H7 (cell line): ENCODE results near the gene TTYH1. TPM values are rescaled to one million over a fixed set of nuclear protein-coding genes. Genes with fewer than 3 reads are reported as not detected.

Experiments
- DNase-seq: peaks from one replicate; pipeline ENCODE4 v3.0.0; 2012
- H3K27me3 ChIP-seq: 2 replicates; pipeline ENCODE4 v1.6.0; 2011; ENCODE audit warnings: mild to moderate bottlenecking, low read length; ENCODE audit not compliant: control insufficient read depth, insufficient read depth
- H3K36me3 ChIP-seq: replicated peaks from 2 replicates; pipeline ENCODE4 v1.5.1; 2011; ENCODE audit warnings: low read length; ENCODE audit not compliant: control insufficient read depth, insufficient read depth
- H3K4me3 ChIP-seq: 2 replicates; pipeline ENCODE4 v1.5.1; 2011; ENCODE audit warnings: low read depth, mild to moderate bottlenecking, control low read depth, low read length, moderate library complexity; ENCODE audit not compliant: insufficient read depth
- total RNA-seq: library from RNA; depleted of rRNA; stranded (reverse); fragments of >200 nt; shearing (Covaris generic); gene quantifications from 2 replicates; pipeline ENCODE4 v1.2.3, GENCODE V29; 2014

The TTYH1 gene
- total RNA-seq, 1 experiment from 2014 or later = 13.4 TPM

GRCh38 chr19:54452626-54453025, 37.4 kb downstream of the TTYH1 start:
- peak; percentile 26 for DNase-seq
- no peaks in the 10 kb centered on the region for H3K27me3 ChIP-seq
- H3K36me3 ChIP-seq = peaks cover 45% of the 10 kb centered on the region
- H3K4me3 ChIP-seq = no peak overlapping the region

GRCh38 chr19:54453921-54454780, 38.9 kb downstream of the TTYH1 start:
- H3K36me3 ChIP-seq = peaks cover 58% of the 10 kb centered on the region
- peak; percentile 43 for DNase-seq

GRCh38 chr19:54454781-54455675, 39.8 kb downstream of the TTYH1 start:
- peak; percentile 34 for DNase-seq
- Histone ChIP-seq H3K27me3 (no peaks in the 10 kb centered on the region), H3K36me3 (peaks cover 58% of the 10 kb centered on the region), H3K4me3 (no peak overlapping the region)

More at GRCh38 chr19:54453921-54454780, 38.9 kb downstream of the TTYH1 start:
- no peaks in the 10 kb centered on the region for H3K27me3 ChIP-seq
- no peak overlapping the region for H3K4me3 ChIP-seq

- H3K27me3 ChIP-seq = no peaks in the 10 kb centered on the region
- peaks cover 58% of the 10 kb centered on the region for H3K36me3 ChIP-seq
- DNase-seq = no peak
- H3K4me3 ChIP-seq = no peak overlapping the region
These were observed 40.6 kb downstream of the TTYH1 start for GRCh38 chr19:54455786-54456422.

GRCh38 chr19:54456423-54457373, 41.4 kb downstream of the TTYH1 start:
- Histone ChIP-seq H3K4me3 (no peak overlapping the region), H3K27me3 (no peaks in the 10 kb centered on the region), H3K36me3 (peaks cover 54% of the 10 kb centered on the region)
- peak; percentile 54 for DNase-seq

- Histone ChIP-seq H3K4me3 (no peak overlapping the region), H3K27me3 (no peaks in the 10 kb centered on the region), H3K36me3 (peaks cover 43% of the 10 kb centered on the region)
- DNase-seq = peak; percentile 25
These were observed 42.7 kb downstream of the TTYH1 start for GRCh38 chr19:54457773-54458647.

GRCh38 chr19:54458648-54459281, 43.5 kb downstream of the TTYH1 start:
- Histone ChIP-seq H3K36me3 (peaks cover 36% of the 10 kb centered on the region), H3K27me3 (no peaks in the 10 kb centered on the region), H3K4me3 (no peak overlapping the region)
- DNase-seq = peak; percentile 16

GRCh38 chr19:54459282-54460229, 44.3 kb downstream of the TTYH1 start:
- peaks cover 28% of the 10 kb centered on the region for H3K36me3 ChIP-seq
- H3K27me3 ChIP-seq = no peaks in the 10 kb centered on the region
- DNase-seq = peak; percentile 21
- H3K4me3 ChIP-seq = no peak overlapping the region

GRCh38 chr19:54460230-54461005, 45.2 kb downstream of the TTYH1 start:
- Histone ChIP-seq H3K36me3 (peaks cover 22% of the 10 kb centered on the region), H3K4me3 (no peak overlapping the region), H3K27me3 (peaks cover 2% of the 10 kb centered on the region)
- DNase-seq = peak; percentile 45

GRCh38 chr19:54461210-54461609, 45.9 kb downstream of the TTYH1 start:
- Histone ChIP-seq H3K36me3 (peaks cover 22% of the 10 kb centered on the region), H3K4me3 (no peak overlapping the region), H3K27me3 (peaks cover 7% of the 10 kb centered on the region)
- DNase-seq = peak; percentile 34

GRCh38 chr19:54461613-54462012, 46.3 kb downstream of the TTYH1 start:
- H3K4me3 ChIP-seq = no peak overlapping the region

More at GRCh38 chr19:54461613-54462012, 46.3 kb downstream of the TTYH1 start:
- no peak for DNase-seq
- peaks cover 22% of the 10 kb centered on the region for H3K36me3 ChIP-seq
- H3K27me3 ChIP-seq = peaks cover 7% of the 10 kb centered on the region
